ENCODE measurements around the gene RHBDF1. TPM values are rescaled to one million over a fixed set of nuclear protein-coding genes. Genes with fewer than 3 reads are reported as not detected.

Gene RHBDF1
- total RNA-seq, 2 donors from 2014 or later: 109 to 138 TPM

DNA sequence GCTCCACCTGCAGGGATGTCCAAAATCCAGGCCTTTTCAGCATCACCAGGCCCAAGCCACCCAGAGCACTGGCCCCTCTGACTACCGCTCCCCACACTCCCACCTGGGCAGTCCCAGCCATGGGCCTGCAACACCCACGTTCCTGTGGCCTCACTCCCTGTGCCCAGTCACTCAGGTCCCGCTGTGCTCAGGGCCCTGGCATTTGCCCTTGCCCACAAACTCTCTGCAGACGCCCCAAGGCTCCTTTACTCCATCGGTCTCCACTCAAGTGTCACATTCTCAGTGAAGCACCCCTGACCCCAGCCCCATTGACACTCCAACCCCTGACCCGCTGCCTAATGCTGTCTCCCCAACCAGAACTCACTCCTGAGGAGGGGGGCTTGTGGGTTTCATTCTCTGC is 29.2 kb upstream of the RHBDF1 start:
- peak overlapping the region; percentile 43 for H3K4me3 ChIP-seq
- no peak for DNase-seq (ENCODE audit: low spot score)
- peak overlapping the region; percentile 91 to 94 for H3K27ac ChIP-seq
- H3K4me1 ChIP-seq (ENCODE audit: control insufficient read depth in 1 of 2, low read depth in 2 of 2): peaks cover 34 to 62% of the 10 kb centered on the region in 2 donors
- peaks cover 10% of the 10 kb centered on the region for H3K36me3 ChIP-seq
- ATAC-seq (ENCODE audit: insufficient number of reproducible peaks, low FRiP score, low read depth): no peak
- H3K9me3 ChIP-seq: no peaks in the 10 kb centered on the region
- TF ChIP-seq, protein P1, sequence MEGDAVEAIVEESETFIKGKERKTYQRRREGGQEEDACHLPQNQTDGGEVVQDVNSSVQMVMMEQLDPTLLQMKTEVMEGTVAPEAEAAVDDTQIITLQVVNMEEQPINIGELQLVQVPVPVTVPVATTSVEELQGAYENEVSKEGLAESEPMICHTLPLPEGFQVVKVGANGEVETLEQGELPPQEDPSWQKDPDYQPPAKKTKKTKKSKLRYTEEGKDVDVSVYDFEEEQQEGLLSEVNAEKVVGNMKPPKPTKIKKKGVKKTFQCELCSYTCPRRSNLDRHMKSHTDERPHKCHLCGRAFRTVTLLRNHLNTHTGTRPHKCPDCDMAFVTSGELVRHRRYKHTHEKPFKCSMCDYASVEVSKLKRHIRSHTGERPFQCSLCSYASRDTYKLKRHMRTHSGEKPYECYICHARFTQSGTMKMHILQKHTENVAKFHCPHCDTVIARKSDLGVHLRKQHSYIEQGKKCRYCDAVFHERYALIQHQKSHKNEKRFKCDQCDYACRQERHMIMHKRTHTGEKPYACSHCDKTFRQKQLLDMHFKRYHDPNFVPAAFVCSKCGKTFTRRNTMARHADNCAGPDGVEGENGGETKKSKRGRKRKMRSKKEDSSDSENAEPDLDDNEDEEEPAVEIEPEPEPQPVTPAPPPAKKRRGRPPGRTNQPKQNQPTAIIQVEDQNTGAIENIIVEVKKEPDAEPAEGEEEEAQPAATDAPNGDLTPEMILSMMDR (IDR thresholded peaks at IDR 0.05): no peak
- H3K27me3 ChIP-seq (replicated peaks; ENCODE audit: insufficient read depth): no peaks in the 10 kb centered on the region

DNA sequence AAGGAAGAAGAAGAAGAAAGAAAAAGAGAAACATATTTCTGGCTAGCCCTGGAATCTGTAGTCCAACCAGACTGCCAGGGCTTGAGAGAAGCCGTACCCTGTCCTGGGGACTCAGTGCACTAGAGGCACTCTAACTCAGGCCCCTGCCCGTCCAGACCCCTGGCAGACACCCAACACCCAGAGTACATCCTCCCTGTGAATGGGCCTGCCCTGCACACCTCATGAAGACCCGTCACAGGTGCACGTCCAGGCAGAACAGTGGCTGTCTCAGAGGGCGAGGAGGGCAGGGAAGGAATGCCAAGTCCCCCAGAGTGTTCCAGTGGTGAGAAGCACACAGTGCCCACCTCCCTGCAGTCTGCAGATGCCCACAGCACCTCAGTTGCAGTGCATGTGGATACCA is 28.6 kb upstream of the RHBDF1 start:
- DNase-seq (ENCODE audit: low spot score) (no peak), ATAC-seq (ENCODE audit: insufficient number of reproducible peaks, low FRiP score, low read depth) (no peak)
- H3K27me3 ChIP-seq (replicated peaks; ENCODE audit: insufficient read depth): no peaks in the 10 kb centered on the region
- peaks cover 10% of the 10 kb centered on the region for H3K36me3 ChIP-seq
- no peaks in the 10 kb centered on the region for H3K9me3 ChIP-seq
- no peak overlapping the region for H3K4me3 ChIP-seq
- H3K4me1 ChIP-seq (ENCODE audit: control insufficient read depth in 1 of 2, low read depth in 2 of 2): peaks cover 34 to 63% of the 10 kb centered on the region in 2 donors
- TF ChIP-seq, protein P1 (IDR thresholded peaks at IDR 0.05): no peak
- H3K27ac ChIP-seq: peak overlapping the region; percentile 91 to 94

DNA sequence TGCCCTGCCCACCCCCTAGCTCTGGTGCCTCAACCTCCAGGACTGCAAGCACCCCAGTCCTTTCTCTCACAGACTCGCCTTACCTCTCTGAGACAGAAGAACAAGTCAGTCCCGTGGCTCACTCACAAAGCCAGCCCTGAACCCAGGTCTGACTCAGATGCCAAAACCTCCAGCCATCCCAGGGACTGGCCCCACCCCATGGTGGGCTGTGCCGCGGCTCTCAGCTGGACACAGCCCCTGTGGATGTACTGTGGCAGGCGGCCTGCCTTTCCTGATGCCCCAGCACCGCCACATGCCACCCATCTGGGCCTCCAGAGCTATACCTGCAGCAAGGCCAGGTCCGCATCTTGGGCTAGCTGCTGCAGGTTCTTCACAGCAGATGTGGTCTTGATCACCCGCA is 25.4 kb upstream of the RHBDF1 start:
- Histone ChIP-seq H3K4me1 (ENCODE audit: control insufficient read depth in 1 of 2, low read depth in 2 of 2) (peaks cover 24 to 52% of the 10 kb centered on the region in 2 donors), H3K27ac (no peak overlapping the region), H3K36me3 (peaks cover 4% of the 10 kb centered on the region), H3K4me3 (no peak overlapping the region), H3K27me3 (replicated peaks; ENCODE audit: insufficient read depth) (no peaks in the 10 kb centered on the region), H3K9me3 (no peaks in the 10 kb centered on the region)
- TF ChIP-seq, protein P1 (IDR thresholded peaks at IDR 0.05): no peak
- ATAC-seq (ENCODE audit: insufficient number of reproducible peaks, low FRiP score, low read depth) (no peak), DNase-seq (ENCODE audit: low spot score) (no peak)

DNA sequence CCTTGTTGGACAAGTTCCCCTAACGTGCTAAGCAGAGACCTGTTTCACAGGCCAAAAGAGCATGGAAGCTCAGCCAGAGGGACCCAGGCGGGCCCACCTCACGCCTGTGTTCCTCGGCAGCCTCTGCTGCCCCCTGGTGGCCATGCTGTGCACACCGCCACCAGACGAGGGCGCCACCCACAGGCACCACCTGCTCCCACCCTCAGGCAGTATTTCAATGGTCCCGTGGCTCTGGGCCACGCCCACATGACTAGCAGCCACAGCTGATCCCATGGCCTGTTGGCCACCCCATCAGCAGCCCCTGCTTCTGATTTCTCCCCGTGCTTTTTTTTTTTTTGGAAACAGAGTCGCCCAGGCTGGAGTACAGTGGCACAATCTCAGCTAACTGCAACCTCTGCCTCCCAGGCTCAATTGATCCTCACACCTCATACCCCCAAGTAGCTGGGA is 24.5 kb upstream of the RHBDF1 start:
- Histone ChIP-seq H3K4me1 (ENCODE audit: control insufficient read depth in 1 of 2, low read depth in 2 of 2) (peaks cover 17 to 48% of the 10 kb centered on the region in 2 donors), H3K4me3 (no peak overlapping the region), H3K9me3 (no peaks in the 10 kb centered on the region), H3K27me3 (replicated peaks; ENCODE audit: insufficient read depth) (no peaks in the 10 kb centered on the region), H3K36me3 (peaks cover 4% of the 10 kb centered on the region), H3K27ac (no peak overlapping the region)
- DNase-seq (ENCODE audit: low spot score) (peak; percentile 74), ATAC-seq (ENCODE audit: insufficient number of reproducible peaks, low FRiP score, low read depth) (peak; percentile 81)
- TF ChIP-seq, protein P1 (IDR thresholded peaks at IDR 0.05): peak; percentile 99

DNA sequence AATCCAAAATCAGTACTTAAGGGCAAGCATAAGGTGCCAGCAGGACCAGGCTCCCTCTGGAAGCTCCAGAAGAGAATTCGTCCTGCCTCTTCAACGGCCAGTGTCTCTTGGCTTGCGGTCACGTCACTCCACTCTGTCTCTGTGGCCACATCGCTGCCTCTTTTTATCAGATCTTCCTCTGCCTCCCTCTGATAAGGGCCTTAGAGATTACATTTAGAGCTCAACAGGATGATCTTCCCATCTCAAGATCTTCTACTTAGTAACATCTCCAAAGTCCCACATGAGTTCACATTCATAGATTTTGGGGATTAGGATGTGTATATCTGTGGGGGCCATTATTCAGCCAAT is 22.5 kb upstream of the RHBDF1 start:
- Histone ChIP-seq H3K27me3 (replicated peaks; ENCODE audit: insufficient read depth) (no peaks in the 10 kb centered on the region), H3K9me3 (no peaks in the 10 kb centered on the region), H3K27ac (no peak overlapping the region), H3K36me3 (peaks cover 11% of the 10 kb centered on the region), H3K4me3 (no peak overlapping the region), H3K4me1 (ENCODE audit: control insufficient read depth in 1 of 2, low read depth in 2 of 2) (peaks cover 6 to 41% of the 10 kb centered on the region in 2 donors)
- DNase-seq (ENCODE audit: low spot score): no peak
- no peak for ATAC-seq (ENCODE audit: insufficient number of reproducible peaks, low FRiP score, low read depth)
- TF ChIP-seq, protein P1 (IDR thresholded peaks at IDR 0.05): no peak
